OCI-LY7 (cell line): ENCODE data around the gene PLXNB1. TPM values are rescaled to one million over a fixed set of nuclear protein-coding genes. Genes with fewer than 3 reads are reported as not detected.
A peak's percentile ranks its signal among the peaks of the same experiment; 100 is the strongest.

Experiments
- BruUV-seq: library from RNA; stranded (reverse); fragments of 400-500 nt; replicated peaks from 2 replicates; lab custom pipeline; 2021; lab: Mats Ljungman, UMichigan
- CTCF ChIA-PET: fragments of 300-600 bp; sonication (Branson Sonifier 250); formaldehyde crosslinking; loops from one replicate; lab custom pipeline; 2022; ENCODE audit warnings: antibody characterized with exemption; ENCODE audit not compliant: unreplicated experiment; lab: Charles Lee
- POLR2A ChIA-PET: fragments of 300-600 bp; sonication (Branson Sonifier 250); formaldehyde crosslinking; loops from one replicate; lab custom pipeline; 2022; ENCODE audit warnings: antibody characterized with exemption; lab: Charles Lee
- DNase-seq: peaks from one replicate; pipeline ENCODE4 v3.0.0-alpha.2; 2015; ENCODE audit warnings: low spot score
- H2AFZ ChIP-seq: fragments of 200-600 bp; sonication (generic), shearing (Covaris generic); 2 replicates; pipeline ENCODE4 v1.6.1; 2014; ENCODE audit warnings: mild to moderate bottlenecking, antibody characterized with exemption, low read length, moderate library complexity
- H3K27ac ChIP-seq: fragments of 200-600 bp; sonication (generic); 2 replicates; pipeline ENCODE4 v1.5.1; 2014; ENCODE audit warnings: mixed run types, low read depth, mild to moderate bottlenecking, moderate library complexity, low read length, inconsistent platforms; ENCODE audit not compliant: poor library complexity, severe bottlenecking
- H3K36me3 ChIP-seq: fragments of 200-600 bp; sonication (generic); 2 replicates; pipeline ENCODE4 v1.6.1; 2014; ENCODE audit warnings: mild to moderate bottlenecking, antibody characterized with exemption, low read length, moderate library complexity, mixed read lengths; ENCODE audit not compliant: insufficient read depth
- H3K4me1 ChIP-seq: fragments of 200-600 bp; sonication (generic); 2 replicates; pipeline ENCODE4 v1.5.1; 2014; ENCODE audit warnings: mild to moderate bottlenecking, low read length; ENCODE audit not compliant: insufficient read depth, poor library complexity, severe bottlenecking
- H3K4me2 ChIP-seq: fragments of 200-600 bp; sonication (generic); 2 replicates; pipeline ENCODE4 v1.6.1; 2014; ENCODE audit warnings: mild to moderate bottlenecking, low read length
- H3K4me3 ChIP-seq: fragments of 200-600 bp; sonication (generic); 2 replicates; pipeline ENCODE4 v1.5.1; 2014; ENCODE audit warnings: mild to moderate bottlenecking, low read depth, low read length; ENCODE audit not compliant: poor library complexity, severe bottlenecking
- H3K79me2 ChIP-seq: fragments of 200-600 bp; sonication (generic); 2 replicates; pipeline ENCODE4 v1.6.1; 2016; ENCODE audit warnings: low read depth, mild to moderate bottlenecking, low read length, moderate library complexity, mixed read lengths; ENCODE audit not compliant: insufficient read depth
- H3K9me2 ChIP-seq: fragments of 200-600 bp; sonication (generic); 2 replicates; pipeline ENCODE4 v1.6.1; 2016; ENCODE audit warnings: mild to moderate bottlenecking, low read length, mixed read lengths; ENCODE audit not compliant: insufficient read depth
- H3K9me3 ChIP-seq: fragments of 200-600 bp; sonication (generic); 2 replicates; pipeline ENCODE4 v1.6.1; 2014; ENCODE audit warnings: mild to moderate bottlenecking, mixed run types, low read length, mixed read lengths
- H4K20me1 ChIP-seq: fragments of 200-600 bp; sonication (generic); 2 replicates; pipeline ENCODE4 v1.6.1; 2014; ENCODE audit warnings: mild to moderate bottlenecking, antibody characterized with exemption, low read length, moderate library complexity, mixed read lengths; ENCODE audit not compliant: insufficient read depth
- EZH2phosphoT487 ChIP-seq: fragments of 200-600 bp; sonication (generic); IDR thresholded peaks from 2 replicates; pipeline ENCODE4 v1.6.1; 2018; ENCODE audit warnings: low read depth, borderline replicate concordance, mild to moderate bottlenecking, mixed run types, antibody characterized with exemption, low read length, moderate library complexity, mixed read lengths
- intact Hi-C: fragments of 100-400 bp; cut with micrococcal nuclease; formaldehyde crosslinking; loops from one replicate; pipeline ENCODE4 v1.10.0; 2022; ENCODE audit not compliant: unreplicated experiment
- total RNA-seq, 2 experiments: library from RNA; depleted of rRNA in 1 of 2; stranded (reverse); fragments of >200 nt in 1 of 2; shearing (Covaris generic) in 1 of 2; gene quantifications; 2 replicates each; pipeline ENCODE4 v1.2.3, GENCODE V29; 2014 to 2022
- TF ChIP-seq, protein P1 (sequence below): fragments of 200-600 bp; sonication (generic); conservative IDR thresholded peaks from 2 replicates; pipeline ENCODE4 v1.5.1; 2014; ENCODE audit warnings: mild to moderate bottlenecking, antibody characterized with exemption, low read length, moderate library complexity, mixed read lengths

Gene PLXNB1
- total RNA-seq, 2 experiments from 2014 or later, result 4.4 to 6.4 TPM

DNA sequence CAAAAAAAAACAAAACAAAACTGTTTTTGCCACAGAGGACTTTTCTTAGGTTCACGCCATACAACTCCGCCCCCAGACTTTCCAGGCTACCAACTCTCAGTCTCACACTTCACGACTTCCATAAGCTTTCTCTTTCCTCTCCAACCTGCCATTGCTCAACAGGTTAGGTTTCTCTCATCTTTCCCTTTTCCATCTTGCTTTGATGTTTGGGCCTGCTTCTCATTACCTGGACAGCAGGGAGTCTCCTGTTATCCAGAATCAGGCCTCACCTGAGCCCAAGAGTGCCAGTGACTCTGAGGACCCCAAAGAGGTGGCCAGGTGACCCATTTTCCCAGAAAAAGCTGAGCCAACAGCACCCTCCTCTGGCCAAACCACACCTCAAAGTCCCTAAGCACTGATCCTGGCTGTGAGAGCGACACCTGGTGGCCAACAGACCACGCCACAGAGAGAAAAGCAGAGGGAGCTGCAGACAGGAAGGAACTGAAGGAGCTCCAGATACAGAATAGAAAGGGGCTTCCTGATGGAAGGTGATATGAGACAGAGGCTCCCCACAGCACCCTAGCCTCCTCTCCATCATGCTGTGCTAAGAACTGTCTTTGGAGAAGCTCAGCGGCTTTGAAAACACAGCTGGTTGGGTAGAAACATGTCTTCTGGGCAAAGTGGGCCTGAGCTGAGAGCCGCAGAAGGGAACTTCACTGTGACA is 6.0 kb upstream of the PLXNB1 start:
- CTCF ChIA-PET, result interaction anchor here (0.5 to 1.9 kb wide), 37 partner anchors 10 to 915 kb away, joined by 3 to 31 read pairs (median 3); partner anchors contain the start of genes ATRIP, CELSR3, PFKFB4 and ZNF589
- Histone ChIP-seq H3K36me3 (peaks cover 42% of the 10 kb centered on the region; the same call in 1 of the 2 replicates), H3K4me1 (peaks cover 40% of the 10 kb centered on the region), H4K20me1 (peaks cover 7% of the 10 kb centered on the region; the same call in 1 of the 2 replicates), H3K4me3 (no peak overlapping the region), H3K4me2 (peak overlapping the region; percentile 74), H3K9me2 (no peaks in the 10 kb centered on the region), H3K27ac (peak overlapping the region; percentile 41), H2AFZ (no peak overlapping the region; the same call in 1 of the 2 replicates), H3K9me3 (no peaks in the 10 kb centered on the region), H3K79me2 (peaks cover 20% of the 10 kb centered on the region)
- intact Hi-C loops, result loop anchor here (1.0 to 10.0 kb wide), 6 partner anchors 35 to 242 kb away; partner anchors contain the start of gene NME6
- BruUV-seq, result no TSS peak
- TF ChIP-seq, protein P1, sequence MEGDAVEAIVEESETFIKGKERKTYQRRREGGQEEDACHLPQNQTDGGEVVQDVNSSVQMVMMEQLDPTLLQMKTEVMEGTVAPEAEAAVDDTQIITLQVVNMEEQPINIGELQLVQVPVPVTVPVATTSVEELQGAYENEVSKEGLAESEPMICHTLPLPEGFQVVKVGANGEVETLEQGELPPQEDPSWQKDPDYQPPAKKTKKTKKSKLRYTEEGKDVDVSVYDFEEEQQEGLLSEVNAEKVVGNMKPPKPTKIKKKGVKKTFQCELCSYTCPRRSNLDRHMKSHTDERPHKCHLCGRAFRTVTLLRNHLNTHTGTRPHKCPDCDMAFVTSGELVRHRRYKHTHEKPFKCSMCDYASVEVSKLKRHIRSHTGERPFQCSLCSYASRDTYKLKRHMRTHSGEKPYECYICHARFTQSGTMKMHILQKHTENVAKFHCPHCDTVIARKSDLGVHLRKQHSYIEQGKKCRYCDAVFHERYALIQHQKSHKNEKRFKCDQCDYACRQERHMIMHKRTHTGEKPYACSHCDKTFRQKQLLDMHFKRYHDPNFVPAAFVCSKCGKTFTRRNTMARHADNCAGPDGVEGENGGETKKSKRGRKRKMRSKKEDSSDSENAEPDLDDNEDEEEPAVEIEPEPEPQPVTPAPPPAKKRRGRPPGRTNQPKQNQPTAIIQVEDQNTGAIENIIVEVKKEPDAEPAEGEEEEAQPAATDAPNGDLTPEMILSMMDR, result peak; percentile 100
- no peak for TF ChIP-seq EZH2phosphoT487
- POLR2A ChIA-PET, result interaction anchor here (0.6 to 1.5 kb wide), 8 partner anchors 10 to 246 kb away, joined by 3 to 6 read pairs (median 3); partner anchors contain the start of gene ATRIP
- DNase-seq, result peak; percentile 88

DNA sequence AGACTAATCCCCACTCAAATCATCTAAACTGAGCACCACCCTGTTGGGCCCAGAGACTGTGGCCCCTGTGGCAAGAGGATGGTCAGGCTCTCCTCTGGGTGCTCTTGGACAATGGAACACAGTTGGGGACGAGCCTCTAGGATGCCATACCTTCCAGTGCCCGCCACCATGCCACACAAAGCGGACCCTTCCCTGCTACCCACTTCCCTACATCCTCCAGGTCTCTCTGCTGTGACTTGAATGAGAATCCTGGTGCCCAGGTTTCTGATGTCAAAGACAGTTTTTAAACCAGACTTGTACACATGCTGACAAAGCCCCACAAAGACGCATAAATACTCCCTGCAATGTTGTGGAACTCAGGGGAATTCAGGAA is 5.3 kb upstream of the PLXNB1 start:
- no TSS peak for BruUV-seq
- TF ChIP-seq, protein P1, result no peak
- TF ChIP-seq EZH2phosphoT487, result no peak
- no peak overlapping the region for H2AFZ ChIP-seq
- no peak overlapping the region for H3K27ac ChIP-seq
- ChIA-PET POLR2A (interaction anchor here (0.6 to 1.5 kb wide), 4 partner anchors 11 to 175 kb away, joined by 3 to 6 read pairs (median 3); no protein-coding TSS in a partner anchor), CTCF (interaction anchor here (0.8 to 1.9 kb wide), 7 partner anchors 11 to 166 kb away, joined by 4 to 31 read pairs (median 9); partner anchors contain the start of gene ATRIP)
- no peaks in the 10 kb centered on the region for H3K9me3 ChIP-seq
- no peak overlapping the region for H3K4me2 ChIP-seq
- H4K20me1 ChIP-seq, result peaks cover 7% of the 10 kb centered on the region; the same call in 1 of the 2 replicates
- H3K4me1 ChIP-seq, result peaks cover 46% of the 10 kb centered on the region
- no peak overlapping the region for H3K4me3 ChIP-seq
- intact Hi-C loops, result loop anchor here (10.0 kb wide), 1 partner anchor 130 kb away; the partner anchor contains the start of gene NME6
- peaks cover 12% of the 10 kb centered on the region for H3K79me2 ChIP-seq
- H3K9me2 ChIP-seq, result no peaks in the 10 kb centered on the region
- peaks cover 38% of the 10 kb centered on the region; the same call in 1 of the 2 replicates for H3K36me3 ChIP-seq
- no peak for DNase-seq
